CD14-positive monocyte (primary cell): Measurements from ENCODE around the gene UNC5C. TPM values are rescaled to one million over a fixed set of nuclear protein-coding genes. Genes with fewer than 3 reads are reported as not detected.

Experiments used
- DNase-seq, 3 donors: peaks; one replicate each; pipeline ENCODE4 v3.0.0-alpha.2; 2011 to 2022
- H2AFZ ChIP-seq: 2 replicates; pipeline ENCODE4 v1.6.0; 2012; ENCODE audit warnings: mild to moderate bottlenecking, low read depth, low read length, inconsistent platforms; ENCODE audit not compliant: insufficient read depth, poor library complexity, severe bottlenecking
- H3K27ac ChIP-seq, 2 donors: 1 replicate in 1 of 2; 2 replicates in 1 of 2; pipeline ENCODE4 v1.5.1; 2012 to 2013; ENCODE audit warnings: low read length in 2 of 2, control low read depth in 1 of 2, inconsistent platforms in 1 of 2, low read depth in 1 of 2, mild to moderate bottlenecking in 1 of 2
- H3K27me3 ChIP-seq, 2 donors: one replicate each; pipeline versions ENCODE4 v1.6.0 to v1.6.1; 2011 to 2013; ENCODE audit warnings: low read length in 2 of 2; ENCODE audit not compliant: control insufficient read depth in 2 of 2, insufficient read depth in 2 of 2
- H3K36me3 ChIP-seq, 2 donors: replicated peaks in 1 of 2; 1 replicate in 1 of 2; 2 replicates in 1 of 2; pipeline versions ENCODE4 v1.5.1 to v1.6.1; 2012 to 2013; ENCODE audit warnings: low read length in 2 of 2, control low read depth in 1 of 2, inconsistent platforms in 1 of 2, mild to moderate bottlenecking in 1 of 2; ENCODE audit not compliant: insufficient read depth in 2 of 2, control insufficient read depth in 1 of 2
- H3K4me1 ChIP-seq, 2 donors: 1 replicate in 1 of 2; 2 replicates in 1 of 2; pipeline versions ENCODE4 v1.5.1 to v1.6.1; 2012 to 2013; ENCODE audit warnings: low read length in 2 of 2, control low read depth in 1 of 2, inconsistent platforms in 1 of 2, mild to moderate bottlenecking in 1 of 2, moderate library complexity in 1 of 2; ENCODE audit not compliant: insufficient read depth in 2 of 2, control insufficient read depth in 1 of 2
- H3K4me2 ChIP-seq: replicated peaks from 2 replicates; pipeline ENCODE3; 2012; ENCODE audit warnings: low read length, moderate library complexity, mild to moderate bottlenecking; ENCODE audit not compliant: poor library complexity, severe bottlenecking; ENCODE audit errors: extremely low read depth
- H3K4me3 ChIP-seq, 3 experiments: fragments of 200-600 bp in 1 of 3; sonication (generic) in 1 of 3; replicated peaks in 1 of 3; 1 replicate in 2 of 3; 2 replicates in 1 of 3; pipeline ENCODE4 v1.5.1; 2011 to 2013; ENCODE audit warnings: low read length in 3 of 3, mild to moderate bottlenecking in 3 of 3, control low read depth in 2 of 3, low read depth in 2 of 3, inconsistent platforms in 1 of 3, moderate library complexity in 1 of 3
- H3K79me2 ChIP-seq: 2 replicates; pipeline ENCODE4 v1.6.0; 2012; ENCODE audit warnings: mild to moderate bottlenecking, control low read depth, inconsistent platforms, low read length, moderate library complexity; ENCODE audit not compliant: insufficient read depth
- H3K9ac ChIP-seq: 2 replicates; pipeline ENCODE4 v1.6.0; 2017; ENCODE audit warnings: low read length, mild to moderate bottlenecking; ENCODE audit not compliant: insufficient read depth, poor library complexity, severe bottlenecking
- H3K9me3 ChIP-seq, 2 donors: replicated peaks in 1 of 2; 1 replicate in 1 of 2; 2 replicates in 1 of 2; pipeline versions ENCODE4 v1.5.1 to v1.6.1; 2012 to 2013; ENCODE audit warnings: low read length in 2 of 2, control low read depth in 1 of 2; ENCODE audit not compliant: control insufficient read depth in 1 of 2, insufficient read depth in 1 of 2
- H4K20me1 ChIP-seq: 2 replicates; pipeline ENCODE4 v1.6.0; 2012; ENCODE audit warnings: mild to moderate bottlenecking, low read length, control low read depth, moderate library complexity; ENCODE audit not compliant: insufficient read depth
- H3K27ac Mint-ChIP-seq, 7 donors: one replicate each; pipeline ENCODE4 v1.8.0; 2020; ENCODE audit warnings: mild to moderate bottlenecking in 7 of 7, mixed read lengths in 7 of 7, moderate library complexity in 6 of 7, inconsistent platforms in 2 of 7
- H3K27me3 Mint-ChIP-seq, 3 donors: one replicate each; pipeline ENCODE4 v1.8.0; 2021 to 2022; ENCODE audit warnings: low read depth in 3 of 3, mild to moderate bottlenecking in 3 of 3, mixed read lengths in 3 of 3, moderate library complexity in 3 of 3, inconsistent platforms in 1 of 3
- H3K36me3 Mint-ChIP-seq, 2 donors: one replicate each; pipeline ENCODE4 v1.8.0; 2020; ENCODE audit warnings: mixed read lengths in 2 of 2, inconsistent platforms in 1 of 2, mild to moderate bottlenecking in 1 of 2
- H3K4me1 Mint-ChIP-seq: one replicate; pipeline ENCODE4 v1.8.0; 2020; ENCODE audit warnings: mild to moderate bottlenecking, mixed read lengths
- H3K4me3 Mint-ChIP-seq, 2 donors: one replicate each; pipeline ENCODE4 v1.8.0; 2020; ENCODE audit warnings: mild to moderate bottlenecking in 2 of 2, mixed read lengths in 2 of 2, moderate library complexity in 1 of 2
- H3K9me3 Mint-ChIP-seq, 7 donors: one replicate each; pipeline ENCODE4 v1.8.0; 2020 to 2022; ENCODE audit warnings: mixed read lengths in 7 of 7, mild to moderate bottlenecking in 6 of 7, moderate library complexity in 6 of 7, inconsistent platforms in 2 of 7
- WGBS: methylation state at CpG from one replicate; pipeline ENCODE4 v1.1.5; 2013; ENCODE audit warnings: missing lambda C conversion rate; ENCODE audit not compliant: insufficient coverage; 5-methylcytosine and 5-hydroxymethylcytosine counted together
- intact Hi-C, 2 donors: fragments of 100-400 bp; cut with micrococcal nuclease; formaldehyde crosslinking; loops; one replicate each; pipeline versions ENCODE4 v1.15.0 to v1.15.1; 2023
- polyA plus RNA-seq, 3 donors: library from polyadenylated mRNA; depleted of rRNA in 1 of 3; unstranded in 2 of 3; stranded (reverse) in 1 of 3; fragments of 300-500 nt in 2 of 3; fragments of >200 nt in 1 of 3; fragmentation: Illumina TruSeq in 2 of 3; gene quantifications; 1 replicate in 2 of 3; 2 replicates in 1 of 3; pipeline ENCODE4 v1.2.3, GENCODE V29; 2012 to 2021
- TF ChIP-seq, protein P1 (sequence below): fragments of 200-600 bp; IDR thresholded peaks from one replicate; pipeline ENCODE4 v1.8.0; 2022; ENCODE audit warnings: antibody characterized with exemption, mild to moderate bottlenecking

UNC5C gene
- polyA plus RNA-seq, 3 donors: 0.03 TPM; not detected in 2

DNA sequence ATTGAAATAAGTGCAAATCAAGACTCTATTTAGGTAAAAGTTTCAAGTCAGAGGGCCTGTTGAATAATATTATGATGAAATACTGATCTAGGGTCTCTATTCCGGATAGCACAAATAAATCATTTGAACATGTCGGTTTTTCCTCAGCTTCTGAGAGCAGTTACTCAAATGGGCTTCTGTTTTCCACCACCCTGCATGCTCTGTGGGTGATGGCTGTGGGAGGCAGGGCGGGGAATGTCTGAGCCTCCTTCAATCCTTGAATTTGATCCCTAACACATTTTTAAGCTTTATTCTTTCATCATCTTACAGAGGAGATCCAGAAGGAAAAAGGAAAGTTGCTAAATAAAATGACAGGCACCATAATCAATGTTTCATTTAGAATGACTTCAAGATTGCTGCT is 8.5 kb downstream of the UNC5C start:
- H3K9ac ChIP-seq: no peak overlapping the region
- Mint-ChIP-seq H3K4me1 (no peaks in the 10 kb centered on the region), H3K36me3 (no peaks in the 10 kb centered on the region), H3K9me3 (no peaks in the 10 kb centered on the region), H3K27ac (no peak overlapping the region), H3K27me3 (peaks cover 0 to 4% (median 2%) of the 10 kb centered on the region in 3 donors), H3K4me3 (no peak overlapping the region)
- H3K4me2 ChIP-seq: no peak overlapping the region
- H3K27ac ChIP-seq: no peak overlapping the region
- TF ChIP-seq, protein P1, sequence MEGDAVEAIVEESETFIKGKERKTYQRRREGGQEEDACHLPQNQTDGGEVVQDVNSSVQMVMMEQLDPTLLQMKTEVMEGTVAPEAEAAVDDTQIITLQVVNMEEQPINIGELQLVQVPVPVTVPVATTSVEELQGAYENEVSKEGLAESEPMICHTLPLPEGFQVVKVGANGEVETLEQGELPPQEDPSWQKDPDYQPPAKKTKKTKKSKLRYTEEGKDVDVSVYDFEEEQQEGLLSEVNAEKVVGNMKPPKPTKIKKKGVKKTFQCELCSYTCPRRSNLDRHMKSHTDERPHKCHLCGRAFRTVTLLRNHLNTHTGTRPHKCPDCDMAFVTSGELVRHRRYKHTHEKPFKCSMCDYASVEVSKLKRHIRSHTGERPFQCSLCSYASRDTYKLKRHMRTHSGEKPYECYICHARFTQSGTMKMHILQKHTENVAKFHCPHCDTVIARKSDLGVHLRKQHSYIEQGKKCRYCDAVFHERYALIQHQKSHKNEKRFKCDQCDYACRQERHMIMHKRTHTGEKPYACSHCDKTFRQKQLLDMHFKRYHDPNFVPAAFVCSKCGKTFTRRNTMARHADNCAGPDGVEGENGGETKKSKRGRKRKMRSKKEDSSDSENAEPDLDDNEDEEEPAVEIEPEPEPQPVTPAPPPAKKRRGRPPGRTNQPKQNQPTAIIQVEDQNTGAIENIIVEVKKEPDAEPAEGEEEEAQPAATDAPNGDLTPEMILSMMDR: no peak
- no peaks in the 10 kb centered on the region for H3K79me2 ChIP-seq
- no peak overlapping the region for H2AFZ ChIP-seq
- H3K4me3 ChIP-seq: no peak overlapping the region
- no peaks in the 10 kb centered on the region for H3K9me3 ChIP-seq
- no CpG with 5 or more reads among the region's 3 CpGs for WGBS
- H4K20me1 ChIP-seq: no peaks in the 10 kb centered on the region
- no peaks in the 10 kb centered on the region for H3K27me3 ChIP-seq
- intact Hi-C loops: no loop called here
- no peak for DNase-seq
- no peaks in the 10 kb centered on the region for H3K36me3 ChIP-seq
- no peaks in the 10 kb centered on the region for H3K4me1 ChIP-seq

DNA sequence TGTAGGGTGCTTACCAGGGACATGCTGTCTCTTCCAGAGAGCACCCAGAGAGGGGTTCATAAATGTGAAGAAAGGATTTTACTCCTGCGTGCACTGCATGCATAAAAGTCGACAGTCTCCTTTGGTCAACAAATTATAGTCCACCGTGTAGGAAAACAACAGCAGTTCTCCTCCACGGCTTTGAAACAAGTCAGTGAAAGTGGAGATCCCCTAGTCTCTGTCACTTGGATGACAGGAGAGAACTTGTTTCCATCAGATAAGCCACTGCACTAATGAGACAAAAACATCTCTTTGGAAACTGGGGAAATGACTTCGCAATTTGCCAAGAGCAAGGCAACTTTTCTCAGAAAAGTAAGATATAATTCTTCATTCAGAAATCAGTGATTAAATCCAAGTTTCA is 9.7 kb downstream of the UNC5C start:
- H3K27ac Mint-ChIP-seq: no peak overlapping the region
- no peak overlapping the region for H3K4me3 Mint-ChIP-seq
- H3K4me3 ChIP-seq: no peak overlapping the region
- H3K36me3 Mint-ChIP-seq: no peaks in the 10 kb centered on the region
- H3K9me3 ChIP-seq: no peaks in the 10 kb centered on the region
- no peak overlapping the region for H3K4me2 ChIP-seq
- no peaks in the 10 kb centered on the region for H3K36me3 ChIP-seq
- H3K4me1 Mint-ChIP-seq: no peaks in the 10 kb centered on the region
- no peaks in the 10 kb centered on the region for H3K4me1 ChIP-seq
- no peak for DNase-seq
- no peak overlapping the region for H3K27ac ChIP-seq
- intact Hi-C loops: no loop called here
- H2AFZ ChIP-seq: no peak overlapping the region
- TF ChIP-seq, protein P1: no peak
- H3K9ac ChIP-seq: no peak overlapping the region
- WGBS: no CpG with 5 or more reads among the region's 5 CpGs
- peaks cover 0 to 2% (median 2%) of the 10 kb centered on the region in 3 donors for H3K27me3 Mint-ChIP-seq
- no peaks in the 10 kb centered on the region for H3K27me3 ChIP-seq
- H3K79me2 ChIP-seq: no peaks in the 10 kb centered on the region
- H3K9me3 Mint-ChIP-seq: no peaks in the 10 kb centered on the region
- no peaks in the 10 kb centered on the region for H4K20me1 ChIP-seq
